ENCODE results near the gene CMIP.

The CMIP gene

DNA sequence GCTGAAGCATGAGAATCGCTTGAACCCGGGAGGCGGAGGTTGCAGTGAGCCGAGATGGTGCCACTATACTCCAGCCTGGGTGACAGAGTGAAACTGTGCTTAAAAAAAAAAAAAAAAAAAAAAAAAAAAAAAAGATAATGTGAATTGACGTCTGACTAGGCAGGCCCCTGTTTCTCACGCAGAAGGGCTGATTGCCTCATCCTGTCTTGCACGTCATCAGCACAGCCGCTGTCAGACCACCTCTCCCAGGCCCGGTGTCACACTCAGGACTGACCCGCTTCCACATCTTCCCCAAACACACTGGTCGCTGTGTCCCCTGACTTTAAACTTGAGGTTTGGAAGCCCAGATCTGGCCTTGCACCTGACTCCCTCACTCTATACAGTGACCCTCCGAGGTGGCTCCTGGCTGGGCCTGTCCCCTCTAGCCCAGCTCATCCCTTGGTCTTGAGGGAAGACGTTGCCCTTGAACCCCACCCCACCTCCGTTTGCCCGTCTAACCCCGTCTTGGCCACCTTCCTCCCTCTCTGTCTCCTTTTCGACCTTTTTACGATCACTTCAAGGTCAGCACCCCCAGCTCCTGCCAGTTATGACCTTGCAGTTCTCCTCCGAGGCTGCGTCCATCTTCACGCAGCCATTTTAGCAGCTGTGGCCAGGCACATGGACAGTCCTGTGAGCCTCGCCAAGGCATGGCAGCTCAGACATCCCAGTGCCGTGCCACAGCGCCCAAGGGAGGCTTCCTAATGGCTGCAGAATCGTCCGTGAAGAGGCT lies 184.6 kb downstream of the CMIP start:
- no peak for DNase-seq

DNA sequence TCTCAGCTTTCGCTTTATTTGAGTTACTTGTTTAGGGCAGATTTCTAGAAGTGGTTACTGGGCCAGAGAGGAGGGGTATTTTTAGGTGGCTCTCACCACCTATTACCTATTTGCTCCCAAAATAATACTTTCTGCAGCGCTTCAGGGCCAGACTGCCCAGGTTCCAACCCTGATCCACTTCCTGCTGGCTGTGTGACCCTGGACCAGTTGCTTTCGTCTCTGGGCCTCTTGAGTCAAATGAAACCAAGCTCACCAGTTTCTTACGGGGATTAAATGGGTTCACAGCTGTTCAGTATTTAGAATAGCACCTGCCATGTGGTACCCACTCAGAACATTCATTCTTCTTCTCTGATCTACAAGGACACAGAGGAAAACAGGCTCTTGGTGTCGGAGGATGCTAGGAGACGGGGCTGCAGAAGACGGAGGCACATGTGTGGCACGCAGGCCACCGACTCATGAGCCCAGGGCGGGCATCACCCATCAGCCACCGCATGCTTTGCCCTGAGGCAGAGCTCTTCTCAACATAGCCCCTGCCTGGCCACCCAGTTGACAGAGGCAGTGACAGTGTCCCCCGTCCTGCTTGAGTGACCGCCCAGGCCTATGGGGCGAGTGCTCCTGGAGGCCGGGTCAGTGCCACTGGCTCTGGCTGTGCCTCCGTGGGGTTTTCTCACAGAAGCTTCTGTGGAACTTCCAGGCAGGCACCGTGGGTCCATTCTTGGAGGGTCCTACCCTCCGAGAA lies 185.5 kb downstream of the CMIP start:
- no peak for DNase-seq

DNA sequence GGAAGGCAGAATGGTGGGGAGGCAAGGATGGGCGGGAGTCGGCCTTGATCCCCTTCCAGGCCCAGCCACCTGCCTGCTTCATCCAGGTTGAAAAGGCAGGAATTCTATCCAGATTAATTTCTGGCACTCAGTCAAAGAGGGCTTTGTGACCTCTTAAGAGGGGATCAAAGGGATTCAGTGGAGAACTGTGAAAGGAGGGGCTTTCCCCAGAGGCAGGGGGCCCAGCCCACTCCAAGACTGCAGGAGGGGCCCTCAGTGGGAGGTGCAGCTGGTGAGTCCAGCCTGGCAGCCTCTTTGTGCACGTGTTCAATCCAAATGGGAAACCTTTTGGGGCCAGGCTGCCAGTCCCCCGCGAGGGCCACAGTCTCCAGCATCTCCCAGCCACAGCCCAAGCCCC lies 186.0 kb downstream of the CMIP start:
- no peak for DNase-seq

DNA sequence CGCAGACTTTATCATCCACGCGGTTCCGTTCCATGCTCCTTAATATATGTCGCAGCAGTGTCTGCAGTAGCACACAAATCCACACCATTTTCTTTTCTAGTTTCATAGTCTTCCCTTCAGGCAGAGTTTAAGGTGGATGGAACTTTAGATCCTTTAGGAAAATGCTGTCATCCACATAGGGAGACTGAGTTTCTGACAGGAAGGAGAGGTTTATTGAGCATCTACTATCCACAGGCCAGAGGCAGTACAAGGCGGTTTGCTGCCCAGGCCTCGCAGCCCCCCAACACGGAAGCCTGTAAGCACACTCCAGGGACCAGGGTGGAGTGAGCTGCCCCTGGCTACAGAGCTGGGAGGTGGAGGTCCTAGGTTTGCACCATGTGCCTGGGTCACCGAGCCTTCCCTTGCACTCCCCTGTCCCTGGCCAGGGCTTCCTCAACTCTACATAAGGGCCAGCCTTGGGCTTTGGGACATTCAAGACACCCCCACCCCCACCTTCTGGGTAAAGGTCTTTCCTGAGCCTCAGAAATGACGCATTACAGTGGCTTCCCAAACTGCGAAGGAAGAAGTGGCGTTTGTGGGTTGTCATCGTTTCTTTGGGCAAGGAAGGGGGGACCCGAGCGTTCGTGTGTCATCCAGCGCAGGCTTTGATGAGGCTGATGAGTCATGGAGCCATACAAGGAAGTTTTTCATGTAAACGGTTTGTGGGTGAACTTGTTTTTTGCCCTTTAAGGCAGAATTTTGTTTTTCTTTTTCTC lies 188.0 kb downstream of the CMIP start:
- DNase-seq = no peak

DNA sequence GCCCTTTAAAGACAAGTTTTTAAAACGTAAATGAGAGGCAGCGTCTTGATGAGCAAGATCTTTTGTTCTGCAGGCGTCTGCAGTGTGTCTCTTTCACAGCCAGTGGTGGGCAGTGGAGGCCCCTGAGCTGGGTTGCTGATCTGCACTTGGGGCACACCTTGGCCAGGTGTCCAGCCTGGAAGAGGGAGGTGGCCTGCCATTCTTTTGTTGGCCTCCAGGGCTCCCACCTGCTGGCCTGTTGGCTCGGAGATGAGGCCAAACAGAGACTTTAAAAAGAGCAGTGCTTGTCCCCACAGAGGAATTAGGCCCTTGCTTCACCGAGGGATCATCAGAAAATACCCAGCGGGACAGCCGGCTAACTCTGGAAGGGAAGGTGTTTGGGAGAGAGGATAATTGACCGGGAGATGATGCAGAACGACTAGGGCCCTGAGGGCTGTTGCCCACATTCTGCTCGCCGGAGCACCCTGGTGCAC lies 188.6 kb downstream of the CMIP start:
- DNase-seq = no peak

DNA sequence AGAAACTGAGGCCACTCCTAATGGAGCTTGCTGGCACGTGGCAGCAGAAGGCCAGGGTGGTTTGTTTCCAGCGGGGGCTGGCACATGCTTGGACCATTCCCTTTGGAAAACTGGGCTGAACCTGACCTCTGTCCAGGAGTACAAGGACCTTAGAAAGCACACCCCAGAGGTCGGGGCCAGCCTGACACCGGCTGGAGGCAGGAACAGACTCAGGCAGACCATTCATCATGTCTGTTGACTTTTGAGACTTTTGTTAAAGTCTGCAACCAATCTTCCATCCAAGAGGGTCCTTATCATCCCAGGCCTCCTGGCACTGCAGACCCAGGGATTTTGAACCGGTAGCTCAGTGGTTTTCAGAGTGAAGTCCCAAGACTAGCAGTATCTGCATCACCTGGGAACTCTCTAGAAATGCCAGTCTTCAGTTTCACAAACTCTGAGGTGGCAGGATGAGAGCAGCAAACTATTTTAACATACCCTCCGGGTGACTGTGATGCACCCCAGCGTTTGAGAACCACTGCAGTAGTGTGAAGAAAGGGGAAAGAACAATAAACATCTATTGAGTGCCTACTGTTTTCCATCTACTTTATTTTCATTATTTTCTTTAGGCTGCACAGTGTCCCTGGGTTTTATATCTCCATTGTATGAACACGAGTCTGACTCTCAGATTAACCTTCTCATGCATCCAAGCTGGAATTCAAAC lies 189.2 kb downstream of the CMIP start:
- no peak for DNase-seq

DNA sequence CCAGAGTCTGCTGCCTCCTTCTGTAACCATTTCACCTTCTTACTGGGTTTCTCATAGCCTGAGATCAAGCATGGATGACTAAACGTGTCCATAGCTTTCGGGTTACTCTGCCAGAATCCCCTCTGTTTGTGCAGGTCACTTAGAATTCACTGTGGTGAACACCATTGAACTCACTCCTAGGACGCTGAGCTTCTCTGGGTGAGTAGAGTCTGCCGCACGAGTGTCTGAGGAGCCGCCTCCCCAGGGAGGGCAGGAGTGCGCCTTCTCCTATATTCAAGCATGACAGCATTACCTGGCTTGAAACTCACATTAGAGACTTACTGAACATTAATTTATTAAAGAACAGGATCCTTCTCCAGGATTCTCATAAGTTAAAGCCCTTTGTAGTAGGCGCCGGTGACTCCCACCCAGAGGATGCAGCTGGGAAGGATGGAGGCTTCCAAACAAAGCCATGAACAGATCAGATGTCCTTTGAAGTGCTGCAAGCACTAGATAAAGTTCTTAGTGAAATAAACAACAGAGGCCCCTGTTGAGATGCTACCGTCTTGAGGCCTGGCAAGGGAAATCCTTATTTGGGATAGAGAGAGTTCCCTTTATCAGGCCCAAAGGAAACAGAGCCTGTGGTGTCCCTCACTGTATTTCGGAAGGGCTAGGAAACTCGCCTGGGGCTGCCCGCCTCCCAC lies 189.9 kb downstream of the CMIP start:
- no peak for DNase-seq

DNA sequence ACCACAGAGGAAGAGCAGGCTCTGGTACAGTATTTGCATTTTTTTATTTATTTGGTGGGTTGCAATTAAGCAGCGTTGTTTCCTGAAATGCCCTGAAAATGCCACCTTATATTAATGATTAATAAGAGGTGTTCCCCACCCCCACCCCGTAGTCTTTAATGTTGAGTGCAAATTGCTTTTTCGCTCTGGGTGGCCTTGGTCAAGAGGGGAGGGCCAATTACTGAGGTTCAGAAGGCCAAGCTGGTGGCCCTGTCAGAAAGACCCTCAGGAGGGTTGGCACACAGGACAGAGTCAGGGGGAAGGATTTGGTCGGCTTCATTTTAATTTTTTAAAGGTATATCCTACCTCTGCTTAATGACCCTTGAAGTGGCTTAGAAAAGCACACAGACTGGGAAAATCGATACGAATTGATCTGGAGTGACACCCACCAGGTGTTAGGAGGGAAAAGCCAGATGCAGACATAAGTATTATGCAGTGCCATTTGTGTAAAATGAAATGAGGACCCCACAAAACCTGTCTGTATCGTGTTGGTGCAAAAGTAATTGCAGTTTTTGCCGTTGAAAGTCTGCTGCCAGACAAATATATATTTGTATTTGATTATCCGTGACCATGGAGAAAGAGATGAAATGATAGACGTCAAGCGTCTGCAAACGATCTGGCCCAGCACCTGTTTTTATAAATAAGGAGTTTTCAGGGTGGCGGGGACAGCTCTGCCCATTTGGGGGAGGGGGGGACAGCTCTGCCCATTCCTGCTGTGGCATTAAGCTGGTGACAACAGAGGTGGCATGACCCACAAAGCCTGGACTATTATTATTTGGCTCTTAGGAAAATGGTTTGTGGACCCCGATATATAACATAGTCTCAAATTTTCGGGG lies 190.7 kb downstream of the CMIP start:
- no peak for DNase-seq

DNA sequence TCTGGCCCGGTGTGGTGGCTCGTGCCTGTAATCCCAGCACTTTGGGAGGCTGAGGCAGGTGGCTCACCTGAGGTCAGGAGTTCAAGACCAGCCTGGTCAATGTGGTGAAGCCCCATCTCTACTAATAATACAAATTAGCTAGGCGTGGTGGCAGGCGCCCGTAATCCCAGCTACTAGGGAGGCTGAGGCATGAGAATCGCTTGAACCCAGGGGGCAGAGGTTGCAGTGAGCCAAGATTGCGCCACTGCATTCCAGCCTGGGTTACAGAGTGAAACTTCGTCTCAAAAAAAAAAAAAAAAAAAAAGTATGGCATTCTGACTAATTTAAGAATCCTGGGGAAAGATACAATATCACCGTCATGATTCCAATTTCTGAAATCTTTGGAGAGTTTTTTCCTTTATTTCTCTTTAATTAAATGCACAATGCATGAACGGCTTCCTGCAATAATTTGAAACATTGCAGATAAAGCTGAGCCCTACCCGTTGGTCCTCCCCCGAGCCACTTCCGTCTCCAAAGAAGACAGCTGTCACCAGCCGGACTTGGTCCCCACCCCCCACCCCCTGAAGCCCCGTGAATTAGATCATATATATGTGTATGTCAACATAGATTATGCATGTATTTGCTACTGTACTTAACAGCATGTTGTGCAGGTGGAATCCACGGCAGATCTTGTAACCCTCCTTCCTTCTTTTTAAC lies 191.8 kb downstream of the CMIP start:
- no peak for DNase-seq

DNA sequence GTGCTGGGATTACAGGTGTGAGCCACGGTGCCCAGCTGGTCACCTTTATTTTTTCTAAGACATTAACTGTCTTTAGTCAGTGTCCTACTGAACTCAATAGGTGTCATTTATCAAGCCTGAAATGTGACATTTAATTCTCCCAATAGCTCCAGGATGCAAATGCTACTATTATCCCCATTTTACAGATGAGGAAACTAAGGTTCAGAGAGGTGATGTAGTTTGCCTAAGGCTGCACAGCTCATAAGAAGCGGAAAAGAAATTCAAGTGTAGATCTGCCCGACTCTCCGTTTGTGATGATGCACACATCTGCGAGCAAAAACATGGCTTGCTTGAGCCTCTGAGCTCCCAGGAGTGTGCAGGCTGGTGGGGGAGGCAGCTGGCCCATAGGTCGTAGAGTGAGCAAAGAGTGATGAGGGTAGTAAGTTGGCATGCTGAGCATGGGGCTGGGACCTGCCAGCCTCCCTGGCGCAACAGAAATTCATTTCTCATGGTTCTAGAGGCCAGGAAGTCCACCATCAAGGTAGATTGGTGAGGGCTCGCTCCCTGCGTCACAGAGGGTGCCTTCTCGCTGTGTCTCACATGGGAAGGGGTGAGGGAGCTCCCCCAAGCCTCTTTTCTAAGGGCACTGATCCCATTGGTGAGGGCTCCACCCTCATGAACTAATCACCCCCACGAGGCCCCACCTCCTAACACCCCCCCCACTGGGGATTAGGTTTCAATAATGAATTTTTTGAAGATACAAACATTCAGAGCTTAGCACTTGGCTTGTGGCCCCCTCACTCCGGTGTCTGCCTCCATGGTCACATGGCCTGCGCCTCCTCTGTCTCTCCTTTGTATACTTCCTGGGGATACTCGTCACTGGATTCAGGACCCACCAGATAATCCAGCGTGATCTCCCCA lies 193.0 kb downstream of the CMIP start:
- DNase-seq = no peak

DNA sequence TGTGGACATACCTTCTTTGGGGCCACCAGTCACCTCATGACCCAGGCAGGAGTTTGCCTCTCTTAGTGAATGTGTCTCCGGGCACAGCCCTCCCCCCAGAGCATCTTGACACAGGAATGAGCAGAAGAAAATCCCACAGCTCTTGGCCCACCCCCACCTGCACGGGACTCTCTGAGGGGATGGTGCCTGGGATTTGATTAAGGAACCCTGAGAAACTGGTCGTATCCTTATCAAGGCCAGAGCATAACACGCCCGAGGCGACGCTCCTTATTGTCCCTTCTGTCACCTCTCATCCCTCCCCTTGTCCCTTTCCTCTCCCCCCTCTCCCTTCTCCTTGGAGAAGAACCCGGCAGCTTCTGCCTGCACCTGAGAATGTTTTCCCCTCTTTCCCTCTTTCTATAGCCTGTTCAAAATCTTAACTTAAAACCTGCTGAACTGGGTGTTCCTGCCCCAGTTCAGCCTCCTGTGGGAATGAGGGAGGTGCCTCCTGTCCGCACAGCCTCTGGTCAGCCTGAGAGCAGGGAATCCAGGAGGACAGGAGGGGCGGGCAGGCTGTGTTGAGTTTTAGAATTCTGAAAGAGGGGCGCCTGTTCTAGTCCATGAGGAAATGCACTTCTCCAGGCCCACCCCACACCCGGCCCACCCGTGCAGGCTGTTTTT lies 193.8 kb downstream of the CMIP start:
- DNase-seq = no peak

DNA sequence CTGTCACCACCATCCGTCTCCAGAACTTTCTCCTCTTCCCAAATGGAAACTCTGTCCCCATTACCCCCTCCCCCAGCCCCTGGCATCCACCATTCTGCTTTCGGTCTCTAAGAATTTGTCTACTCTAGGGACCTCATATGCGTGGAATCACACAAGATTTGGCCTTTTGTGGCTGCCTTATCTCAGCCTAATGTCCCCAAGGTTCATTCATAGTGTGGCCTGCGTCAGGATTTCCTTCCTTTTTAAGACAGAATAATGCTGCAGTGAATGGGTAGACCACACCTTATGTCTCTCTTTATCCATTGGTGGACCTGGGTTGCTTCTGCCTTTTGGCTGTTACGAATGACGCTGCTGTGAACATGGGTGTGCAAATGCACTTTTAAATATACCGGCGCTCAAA lies 194.7 kb downstream of the CMIP start:
- DNase-seq = no peak

DNA sequence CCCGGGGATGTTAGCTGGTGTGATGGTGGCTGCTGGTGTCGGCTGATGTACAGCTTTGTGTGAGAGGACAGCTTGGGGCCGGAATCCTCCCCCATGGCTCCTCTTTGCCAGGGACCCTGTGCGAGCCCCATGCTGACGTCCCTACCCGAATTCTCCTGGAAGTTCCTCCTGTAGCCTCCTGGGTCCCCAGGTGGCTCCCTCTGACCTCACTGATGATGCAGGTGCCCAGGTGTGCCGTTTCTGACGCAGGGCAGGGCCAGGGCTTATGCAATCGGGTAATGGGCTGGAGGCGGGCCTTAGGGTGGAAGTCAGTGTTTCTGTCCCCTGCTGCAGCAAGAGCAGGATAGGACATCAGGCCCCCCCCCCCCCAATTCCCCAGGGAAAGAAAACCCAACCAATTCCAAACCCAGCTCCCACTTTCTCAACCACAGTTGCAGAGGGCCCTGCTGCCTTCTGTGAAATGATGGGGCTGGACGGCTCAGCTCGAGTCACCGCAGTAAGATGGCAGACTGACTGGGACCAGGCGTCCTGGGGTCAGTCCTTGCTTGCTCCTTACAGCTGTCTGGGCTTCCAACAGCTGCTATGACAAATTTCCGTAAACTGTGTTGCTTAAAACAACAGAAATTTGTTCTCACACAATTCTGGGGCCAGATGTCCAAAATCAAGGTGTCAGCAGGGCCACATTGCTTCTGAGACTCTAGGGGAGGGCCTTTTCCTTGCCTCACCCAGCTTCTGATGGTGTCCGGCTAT lies 195.5 kb downstream of the CMIP start:
- DNase-seq = no peak

DNA sequence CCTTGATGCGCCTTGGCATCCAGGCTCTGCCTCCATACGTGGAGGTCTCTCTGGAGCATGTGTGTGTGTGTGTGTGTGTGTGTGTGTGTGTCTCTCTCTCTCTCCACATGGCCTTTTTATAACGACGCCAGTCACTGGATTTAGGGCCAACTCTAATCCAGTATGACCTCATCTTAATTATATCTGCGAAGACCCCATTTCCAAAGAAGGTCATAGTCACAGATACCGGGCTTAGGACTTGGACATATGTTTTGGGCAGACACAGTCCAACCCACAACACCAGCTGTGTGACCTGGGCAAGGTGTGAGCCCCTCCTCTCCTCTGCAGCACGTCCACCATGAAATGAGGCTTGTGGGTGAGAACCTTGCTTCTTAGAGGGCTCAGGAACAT lies 196.1 kb downstream of the CMIP start:
- DNase-seq = no peak

DNA sequence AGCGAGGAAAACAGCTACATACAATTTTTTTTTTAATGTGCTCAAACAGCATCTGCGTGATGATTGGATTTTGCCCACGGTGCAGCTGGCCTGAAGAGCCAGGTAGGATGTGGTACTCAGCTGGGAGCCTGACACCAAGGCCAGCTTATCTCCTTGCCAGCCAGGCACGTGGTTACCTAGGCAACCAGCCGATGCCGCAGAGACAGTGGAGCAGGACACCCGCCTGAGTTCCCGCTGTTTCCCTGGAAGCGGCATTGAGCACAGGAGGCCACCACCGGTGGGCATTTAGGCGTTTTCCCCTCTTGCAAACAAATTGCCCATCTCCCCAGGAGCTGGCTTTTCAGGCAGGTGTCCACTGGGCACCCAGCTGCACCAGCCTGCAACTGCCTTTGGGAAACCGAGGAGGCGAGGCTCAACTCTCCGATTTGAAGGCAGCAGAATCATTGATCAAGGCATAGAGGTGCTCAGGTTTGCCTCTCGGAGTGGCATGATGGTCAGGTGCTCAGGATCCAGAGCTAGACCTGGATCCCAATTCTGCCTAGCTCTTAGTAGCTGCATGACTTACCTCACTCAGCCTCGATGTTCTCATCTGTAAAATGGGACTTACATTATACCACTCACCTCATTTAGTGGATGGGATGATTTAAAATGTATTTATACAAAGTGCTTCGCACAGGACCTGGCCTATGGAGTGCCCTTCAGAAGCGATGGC lies 196.9 kb downstream of the CMIP start:
- no peak for DNase-seq

DNA sequence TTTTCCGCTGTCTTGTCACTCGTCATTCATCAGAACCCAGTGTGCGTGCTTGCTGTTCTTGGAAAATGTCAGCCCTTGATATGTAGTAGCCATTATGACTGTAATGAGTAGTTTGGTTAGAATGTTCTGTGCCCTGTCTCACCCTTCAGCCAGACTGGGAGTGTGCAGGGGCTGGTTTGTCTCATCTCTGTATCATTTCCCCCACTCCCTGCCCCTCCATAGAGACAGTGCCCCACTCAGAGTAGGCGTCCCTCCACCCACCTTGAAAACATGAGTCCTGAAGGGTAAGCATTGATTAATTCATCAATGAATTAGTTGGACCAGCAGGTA lies 197.5 kb downstream of the CMIP start:
- DNase-seq = no peak

DNA sequence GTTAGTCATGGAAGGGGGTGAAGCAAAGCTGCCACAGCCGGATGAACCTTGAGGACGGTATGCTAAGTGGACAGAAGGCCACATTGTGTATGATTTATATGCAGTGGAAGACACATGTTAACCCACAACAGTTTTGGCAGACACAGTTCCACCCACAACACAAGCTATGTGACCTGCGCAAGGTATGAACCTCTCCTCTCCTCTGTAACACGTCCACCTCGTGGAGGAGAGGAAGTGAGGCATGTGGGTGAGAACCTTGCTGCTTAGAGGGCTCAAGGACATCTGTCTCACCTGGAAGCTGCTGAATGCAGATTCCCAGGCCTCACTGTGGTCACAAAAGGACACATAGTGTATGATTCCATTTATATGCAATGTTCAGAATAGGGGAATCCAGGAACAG lies 198.3 kb downstream of the CMIP start:
- no peak for DNase-seq

DNA sequence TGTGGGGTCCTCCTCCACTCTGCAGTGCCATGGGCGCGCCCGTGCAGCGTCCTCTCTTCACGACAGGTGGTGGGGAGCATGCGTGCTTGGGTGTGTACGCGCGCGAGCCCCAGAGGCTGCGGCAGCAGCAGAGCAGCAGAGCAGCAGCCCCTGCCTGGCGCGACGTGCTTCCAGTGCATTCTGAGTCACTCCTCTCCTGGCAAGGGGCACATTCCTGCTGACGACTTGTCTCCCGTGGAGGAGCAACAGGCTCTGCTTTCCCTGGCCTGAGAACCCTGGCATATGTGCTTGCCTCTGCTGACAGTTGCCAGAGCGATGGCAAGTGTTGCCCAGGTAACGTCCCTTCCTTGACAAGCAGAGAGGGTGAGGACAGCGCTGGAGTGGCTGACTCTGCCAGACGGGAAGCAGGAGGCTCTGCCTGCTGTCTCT lies 200.7 kb downstream of the CMIP start:
- DNase-seq = peak; percentile 75
